Pancreas (tissue), 10 donors: ENCODE results near the gene MPO. TPM values are rescaled to one million over a fixed set of nuclear protein-coding genes. Genes with fewer than 3 reads are reported as not detected.

Experiments used
- ATAC-seq, 4 donors: fragments of 200-7000 bp; cut with Tn5 transposase; one replicate each; pipeline versions ENCODE4 v1.8.0 to v1.9.1; 2020; ENCODE audit warnings: mild to moderate bottlenecking in 4 of 4, moderate library complexity in 4 of 4
- DNase-seq, 6 donors: peaks; one replicate each; pipeline ENCODE4 v3.0.0-alpha.2; 2020
- FAIRE-seq: peaks from 2 replicates; lab custom pipeline; 2012; peaks lifted over from hg19 to GRCh38; lab: Jason Lieb, UNC
- H3K27ac ChIP-seq, 4 donors: fragments of 200-600 bp; sonication (generic); 1 replicate in 3 of 4; 2 replicates in 1 of 4; pipeline versions ENCODE4 v1.5.0 to v1.8.0; 2020
- H3K27me3 ChIP-seq, 4 donors: fragments of 200-600 bp; one replicate each; pipeline ENCODE4 v1.8.0; 2021
- H3K36me3 ChIP-seq, 3 donors: fragments of 200-600 bp; sonication (generic) in 1 of 3; one replicate each; pipeline versions ENCODE4 v1.5.0 to v1.8.0; 2020 to 2021
- H3K4me1 ChIP-seq, 3 donors: fragments of 200-600 bp; one replicate each; pipeline ENCODE4 v1.8.0; 2021
- H3K4me3 ChIP-seq, 4 donors: fragments of 200-600 bp; sonication (generic) in 2 of 4; one replicate each; pipeline versions ENCODE4 v1.5.0 to v1.8.0; 2020 to 2021
- H3K9me3 ChIP-seq, 4 donors: fragments of 200-600 bp; one replicate each; pipeline ENCODE4 v1.8.0; 2021
- WGBS, 2 donors: extraction: QIAGEN DNeasy Blood & Tissue Kit; methylation state at CpG; one replicate each; pipeline ENCODE4 v1.1.7; 2013; 5-methylcytosine and 5-hydroxymethylcytosine counted together
- intact Hi-C, 3 donors: fragments of 100-400 bp; cut with DNase I; formaldehyde crosslinking; loops; one replicate each; pipeline versions ENCODE4 v1.11.1 to v1.14.2; 2022
- polyA plus RNA-seq, 2 donors: library from polyadenylated mRNA; stranded (reverse); fragments of 200-250 nt; gene quantifications; one replicate each; pipeline ENCODE4 v1.2.3, GENCODE V29; 2013
- total RNA-seq, 6 donors: library from RNA; stranded (reverse); fragmentation: NEBNext Ultra II Directional in 4 of 6; extraction: Animal tissue kit (Norgen Biotek cat#: 25700) in 4 of 6; gene quantifications; one replicate each; pipeline versions ENCODE4 v1.2.1 to v1.2.4, GENCODE V29; 2021 to 2023
- TF ChIP-seq, protein P1 (sequence below), 4 donors: fragments of 200-600 bp; sonication (generic) in 3 of 4; IDR thresholded peaks; one replicate each; pipeline versions ENCODE4 v1.5.0 to v1.8.0; 2021; ENCODE audit warnings: antibody characterized with exemption in 4 of 4
- donor health status: healthy with polysubstance abuse.
- donor health status: DM: no; HTN: no; CAD: no; lungs with moderate emphysema.
- donor health status: DM: no; HTN: no; CAD: no.
- donor health status: control.
- donor health status: control.
- donor health status: Bipolar disorder and iron deficiency.
- donor health status: DM: yes; HTN: yes; CAD: no.
- donor health status: DM: no; HTN: no; CAD: no.
- donor health status: DM: no; HTN: no; CAD: no.
- donor health status: DM: yes; HTN: yes; CAD: no.

Gene MPO
- total and polyA plus RNA-seq, 8 donors = 0.03 to 0.28 (median 0.09) TPM; not detected in 1

DNA sequence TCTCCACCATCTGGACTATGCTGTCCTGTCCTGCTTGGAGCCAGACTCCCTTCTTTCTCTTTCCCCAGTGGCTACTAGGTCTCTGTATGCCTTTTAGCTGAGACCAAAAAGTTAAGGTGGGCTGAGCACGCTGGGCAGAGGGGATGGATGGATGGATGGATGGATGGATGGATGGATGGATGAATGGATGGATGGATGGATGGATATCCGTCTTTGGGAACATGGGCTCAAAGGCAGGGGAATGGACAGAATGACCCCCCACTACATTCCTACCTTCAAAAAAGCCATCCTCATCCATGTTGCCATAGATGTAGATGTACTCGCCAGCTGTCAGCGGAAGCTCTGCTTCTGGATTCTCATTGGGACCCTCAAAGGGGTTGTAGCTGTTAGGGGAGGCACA is 35.0 kb upstream of the MPO start:
- DNase-seq (peak in 1 of 6 donors; percentile 1), FAIRE-seq (no peak), ATAC-seq (no peak)
- TF ChIP-seq, protein P1, sequence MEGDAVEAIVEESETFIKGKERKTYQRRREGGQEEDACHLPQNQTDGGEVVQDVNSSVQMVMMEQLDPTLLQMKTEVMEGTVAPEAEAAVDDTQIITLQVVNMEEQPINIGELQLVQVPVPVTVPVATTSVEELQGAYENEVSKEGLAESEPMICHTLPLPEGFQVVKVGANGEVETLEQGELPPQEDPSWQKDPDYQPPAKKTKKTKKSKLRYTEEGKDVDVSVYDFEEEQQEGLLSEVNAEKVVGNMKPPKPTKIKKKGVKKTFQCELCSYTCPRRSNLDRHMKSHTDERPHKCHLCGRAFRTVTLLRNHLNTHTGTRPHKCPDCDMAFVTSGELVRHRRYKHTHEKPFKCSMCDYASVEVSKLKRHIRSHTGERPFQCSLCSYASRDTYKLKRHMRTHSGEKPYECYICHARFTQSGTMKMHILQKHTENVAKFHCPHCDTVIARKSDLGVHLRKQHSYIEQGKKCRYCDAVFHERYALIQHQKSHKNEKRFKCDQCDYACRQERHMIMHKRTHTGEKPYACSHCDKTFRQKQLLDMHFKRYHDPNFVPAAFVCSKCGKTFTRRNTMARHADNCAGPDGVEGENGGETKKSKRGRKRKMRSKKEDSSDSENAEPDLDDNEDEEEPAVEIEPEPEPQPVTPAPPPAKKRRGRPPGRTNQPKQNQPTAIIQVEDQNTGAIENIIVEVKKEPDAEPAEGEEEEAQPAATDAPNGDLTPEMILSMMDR (IDR thresholded peaks at IDR 0.05) = no peak
- no peaks in the 10 kb centered on the region for H3K27me3 ChIP-seq
- no peak overlapping the region for H3K27ac ChIP-seq
- intact Hi-C loops = no loop called here
- no peak overlapping the region for H3K4me3 ChIP-seq
- no peaks in the 10 kb centered on the region for H3K9me3 ChIP-seq
- no peaks in the 10 kb centered on the region for H3K4me1 ChIP-seq
- H3K36me3 ChIP-seq = no peaks in the 10 kb centered on the region
- WGBS, 2 donors = 83 to 89% methylated on average over 4 of the region's 4 CpGs

GRCh38 chr17:58315281-58315711 is 34.6 kb upstream of the MPO start:
- ATAC-seq = no peak
- TF ChIP-seq, protein P1 (IDR thresholded peaks at IDR 0.05) = no peak
- intact Hi-C loops = no loop called here
- 90 to 92% methylated on average over 6 of the region's 6 CpGs for whole genome bisulfite sequencing, 2 donors
- FAIRE-seq = no peak
- Histone ChIP-seq H3K4me3 (no peak overlapping the region), H3K36me3 (no peaks in the 10 kb centered on the region), H3K27ac (no peak overlapping the region), H3K4me1 (no peaks in the 10 kb centered on the region), H3K27me3 (no peaks in the 10 kb centered on the region), H3K9me3 (no peaks in the 10 kb centered on the region)
- peak in 4 of 6 donors; percentile 1 to 20 (median 10) for DNase-seq

DNA sequence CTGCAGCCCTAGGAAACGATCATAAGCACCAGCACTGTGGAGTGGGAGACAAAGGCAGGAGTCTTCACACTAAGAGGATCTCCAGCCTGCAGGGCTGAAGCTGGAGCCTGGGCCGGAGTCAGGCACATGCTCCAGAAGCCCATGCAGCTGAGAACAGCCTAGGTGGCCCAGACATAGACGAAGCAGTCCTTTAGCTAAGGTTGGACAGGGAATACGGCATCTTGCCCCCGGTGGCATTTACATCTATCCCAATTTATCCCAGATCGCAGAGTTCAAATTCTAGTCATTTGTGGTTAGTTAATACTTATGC is 33.9 kb upstream of the MPO start:
- no peaks in the 10 kb centered on the region for H3K36me3 ChIP-seq
- DNase-seq = no peak
- no peak for FAIRE-seq
- 82 to 87% methylated on average over 6 of the region's 6 CpGs for WGBS, 2 donors
- intact Hi-C loops = no loop called here
- ATAC-seq = no peak
- H3K27me3 ChIP-seq = no peaks in the 10 kb centered on the region
- TF ChIP-seq, protein P1 (IDR thresholded peaks at IDR 0.05) = no peak
- H3K27ac ChIP-seq = no peak overlapping the region
- no peaks in the 10 kb centered on the region for H3K4me1 ChIP-seq
- H3K4me3 ChIP-seq = no peak overlapping the region
- no peaks in the 10 kb centered on the region for H3K9me3 ChIP-seq

GRCh38 chr17:58313815-58314705 is 33.3 kb upstream of the MPO start:
- H3K27ac ChIP-seq = no peak overlapping the region
- 80 to 85% methylated on average over 7 of the region's 7 CpGs for WGBS, 2 donors
- TF ChIP-seq, protein P1 (IDR thresholded peaks at IDR 0.05) = no peak
- H3K9me3 ChIP-seq = no peaks in the 10 kb centered on the region
- FAIRE-seq = no peak
- no peak for DNase-seq
- intact Hi-C loops = no loop called here
- no peaks in the 10 kb centered on the region for H3K4me1 ChIP-seq
- ATAC-seq = no peak
- no peak overlapping the region for H3K4me3 ChIP-seq
- H3K27me3 ChIP-seq = no peaks in the 10 kb centered on the region
- H3K36me3 ChIP-seq = no peaks in the 10 kb centered on the region

DNA sequence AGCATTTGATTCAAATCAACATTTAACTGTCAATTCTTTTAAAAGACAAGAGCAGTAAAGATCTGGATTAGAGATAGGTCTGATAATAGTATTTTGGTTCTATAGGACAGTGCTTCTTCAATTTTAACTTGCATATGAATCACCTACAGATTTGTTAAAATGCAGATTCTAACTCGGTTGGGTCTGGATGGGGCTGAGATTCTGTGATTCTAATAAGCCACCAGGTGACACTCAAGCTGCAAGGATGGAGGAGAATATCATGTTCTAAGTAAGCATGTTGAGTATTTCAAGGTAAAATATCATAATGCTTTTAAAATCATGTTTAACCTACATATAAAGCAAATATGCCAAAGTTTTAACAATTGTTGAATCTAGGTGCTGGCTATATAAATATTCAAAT is 32.1 kb upstream of the MPO start:
- intact Hi-C loops = no loop called here
- FAIRE-seq (no peak), ATAC-seq (no peak), DNase-seq (no peak)
- Histone ChIP-seq H3K36me3 (no peaks in the 10 kb centered on the region), H3K9me3 (no peaks in the 10 kb centered on the region), H3K27ac (no peak overlapping the region), H3K27me3 (no peaks in the 10 kb centered on the region), H3K4me1 (no peaks in the 10 kb centered on the region), H3K4me3 (no peak overlapping the region)
- 39 to 45% methylated on average over 1 of the region's 1 CpG for WGBS, 2 donors
- TF ChIP-seq, protein P1 (IDR thresholded peaks at IDR 0.05) = no peak
